Ovary (tissue), 9 donors: ENCODE data around the gene RBM5. TPM values are rescaled to one million over a fixed set of nuclear protein-coding genes. Genes with fewer than 3 reads are reported as not detected.

ENCODE experiments used
- DNase-seq, 5 donors: peaks; one replicate each; pipeline ENCODE4 v3.0.0-alpha.2; 2019 to 2020
- H3K27ac ChIP-seq, 2 donors: fragments of 200-600 bp; one replicate each; pipeline versions ENCODE4 v1.5.1 to v1.8.0; 2019 to 2022
- H3K27me3 ChIP-seq: fragments of 200-600 bp; one replicate; pipeline ENCODE4 v1.8.0; 2022
- H3K36me3 ChIP-seq: fragments of 200-600 bp; sonication (generic); one replicate; pipeline ENCODE4 v1.5.1; 2019
- H3K4me1 ChIP-seq: one replicate; pipeline ENCODE4 v1.8.1; 2013; ENCODE audit warnings: mild to moderate bottlenecking, moderate library complexity; ENCODE audit not compliant: insufficient read depth
- H3K4me3 ChIP-seq: fragments of 200-600 bp; sonication (generic); one replicate; pipeline ENCODE4 v1.5.1; 2017
- H3K9me3 ChIP-seq, 2 donors: fragments of 200-600 bp in 1 of 2; sonication (generic) in 1 of 2; one replicate each; pipeline versions ENCODE4 v1.5.1 to v1.8.1; 2013 to 2019; ENCODE audit warnings: mild to moderate bottlenecking in 1 of 2, moderate library complexity in 1 of 2
- EP300 ChIP-seq: sonication (generic); formaldehyde crosslinking; IDR thresholded peaks from one replicate; pipeline ENCODE4 v1.6.1; 2017; ENCODE audit warnings: antibody characterized with exemption
- POLR2A ChIP-seq: fragments of 450-650 bp; IDR thresholded peaks from one replicate; pipeline ENCODE4 v1.6.1; 2017; ENCODE audit warnings: antibody characterized with exemption, mild to moderate bottlenecking, moderate library complexity
- WGBS, 3 donors: extraction: QIAGEN DNeasy Blood & Tissue Kit in 1 of 3; methylation state at CpG; one replicate each; pipeline versions ENCODE4 v1.1.5 to v1.1.7; 2013 to 2017; 5-methylcytosine and 5-hydroxymethylcytosine counted together
- intact Hi-C, 4 donors: fragments of 100-400 bp; cut with DNase I; formaldehyde crosslinking; loops; one replicate each; pipeline versions ENCODE4 v1.11.0 to v1.15.1; 2022 to 2023
- polyA plus RNA-seq, 2 donors: library from polyadenylated mRNA; stranded (reverse); fragments of 200-250 nt in 1 of 2; fragments of 350-450 nt in 1 of 2; fragmentation: Illumina TruSeq in 1 of 2; extraction: RNeasy Lipid Tissue Mini Kit (QIAGEN cat#74804) in 1 of 2; gene quantifications; one replicate each; pipeline ENCODE4 v1.2.3, GENCODE V29; 2013 to 2014
- total RNA-seq, 7 donors: library from RNA; depleted of rRNA in 2 of 7; stranded (reverse); fragments of >200 nt in 2 of 7; fragmentation: NEBNext Ultra II Directional in 3 of 7; extraction: Animal tissue kit (Norgen Biotek cat#: 25700) in 3 of 7; gene quantifications; one replicate each; pipeline versions ENCODE4 v1.1.0 to v1.2.4, GENCODE V29; 2016 to 2023
- TF ChIP-seq, protein P1 (sequence below), 3 donors: fragments of 450-650 bp in 2 of 3; fragments of 200-600 bp in 1 of 3; IDR thresholded peaks; one replicate each; pipeline versions ENCODE4 v1.5.1 to v1.8.0; 2016 to 2022; ENCODE audit warnings: antibody characterized with exemption in 3 of 3, mild to moderate bottlenecking in 1 of 3
- donor health status: DM: no; HTN: no; CAD: no; lungs with moderate emphysema.
- donor health status: DM: no; HTN: no; CAD: no.
- donor health status: Bipolar disorder and iron deficiency.
- donor health status: DM: yes; HTN: yes; CAD: no.
- donor health status: DM: no; HTN: no; CAD: no.
- donor health status: DM: yes; HTN: yes; CAD: no.

Gene RBM5
- total and polyA plus RNA-seq, 9 donors = 123 to 207 (median 165) TPM

- WGBS, 3 donors = 88 to 96% (median 92%) methylated on average over 1 of the region's 1 CpG
- Histone ChIP-seq H3K4me1 (peaks cover 4% of the 10 kb centered on the region), H3K27me3 (no peaks in the 10 kb centered on the region), H3K4me3 (no peak overlapping the region), H3K9me3 (no peaks in the 10 kb centered on the region), H3K27ac (no peak overlapping the region), H3K36me3 (no peaks in the 10 kb centered on the region)
- intact Hi-C loops = no loop called here
- TF ChIP-seq, protein P1, sequence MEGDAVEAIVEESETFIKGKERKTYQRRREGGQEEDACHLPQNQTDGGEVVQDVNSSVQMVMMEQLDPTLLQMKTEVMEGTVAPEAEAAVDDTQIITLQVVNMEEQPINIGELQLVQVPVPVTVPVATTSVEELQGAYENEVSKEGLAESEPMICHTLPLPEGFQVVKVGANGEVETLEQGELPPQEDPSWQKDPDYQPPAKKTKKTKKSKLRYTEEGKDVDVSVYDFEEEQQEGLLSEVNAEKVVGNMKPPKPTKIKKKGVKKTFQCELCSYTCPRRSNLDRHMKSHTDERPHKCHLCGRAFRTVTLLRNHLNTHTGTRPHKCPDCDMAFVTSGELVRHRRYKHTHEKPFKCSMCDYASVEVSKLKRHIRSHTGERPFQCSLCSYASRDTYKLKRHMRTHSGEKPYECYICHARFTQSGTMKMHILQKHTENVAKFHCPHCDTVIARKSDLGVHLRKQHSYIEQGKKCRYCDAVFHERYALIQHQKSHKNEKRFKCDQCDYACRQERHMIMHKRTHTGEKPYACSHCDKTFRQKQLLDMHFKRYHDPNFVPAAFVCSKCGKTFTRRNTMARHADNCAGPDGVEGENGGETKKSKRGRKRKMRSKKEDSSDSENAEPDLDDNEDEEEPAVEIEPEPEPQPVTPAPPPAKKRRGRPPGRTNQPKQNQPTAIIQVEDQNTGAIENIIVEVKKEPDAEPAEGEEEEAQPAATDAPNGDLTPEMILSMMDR (IDR thresholded peaks at IDR 0.05) = no peak
- TF ChIP-seq POLR2A = no peak
- no peak for TF ChIP-seq EP300
- DNase-seq = no peak
These were observed 61.7 kb downstream of the RBM5 start for GRCh38 chr3:50150404-50150750.

DNA sequence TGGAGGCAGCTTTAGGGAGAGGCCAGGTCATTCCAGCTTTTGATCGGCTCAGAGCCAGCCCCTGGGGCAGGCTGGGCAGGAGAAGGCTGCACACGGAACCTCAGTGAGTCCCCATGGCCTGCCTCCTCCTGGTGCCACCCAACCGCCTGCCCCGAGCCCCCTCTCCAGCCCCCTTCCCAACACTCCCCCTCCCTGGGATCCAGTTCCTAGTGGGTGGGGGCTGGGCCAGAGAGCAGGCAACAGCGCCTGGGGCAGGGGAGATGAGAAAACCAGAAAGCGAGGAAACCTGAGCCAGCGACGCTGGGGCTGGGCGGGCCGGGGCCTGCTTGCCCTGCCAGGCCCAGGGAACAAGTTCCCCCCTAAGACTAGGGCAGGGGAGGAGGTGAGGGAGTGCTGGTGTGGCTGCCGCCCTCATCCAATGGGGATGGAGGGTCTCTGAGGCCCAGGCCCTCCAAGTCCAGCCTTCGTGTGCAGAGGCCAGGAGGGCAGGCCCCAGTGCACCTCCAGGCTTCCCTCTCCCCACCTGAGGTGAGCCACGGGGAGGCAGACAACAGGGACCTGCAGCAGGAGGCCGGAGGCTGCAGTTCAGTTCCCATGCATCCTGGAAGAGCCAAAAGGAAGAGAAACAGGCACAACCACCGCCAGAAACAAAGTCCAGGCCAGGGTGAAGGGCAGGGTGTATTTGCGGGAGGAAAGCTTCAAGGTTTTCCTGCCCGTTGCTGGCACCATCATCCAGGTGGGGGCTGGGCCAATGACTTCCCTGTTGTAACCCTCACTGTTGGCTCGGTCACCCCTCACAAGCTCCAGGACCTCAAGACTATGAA lies 62.4 kb downstream of the RBM5 start:
- Histone ChIP-seq H3K27me3 (no peaks in the 10 kb centered on the region), H3K9me3 (no peaks in the 10 kb centered on the region), H3K36me3 (no peaks in the 10 kb centered on the region), H3K4me1 (peaks cover 5% of the 10 kb centered on the region), H3K4me3 (no peak overlapping the region), H3K27ac (no peak overlapping the region)
- WGBS, 3 donors = 82% methylated on average over 18 of the region's 18 CpGs
- no peak for DNase-seq
- TF ChIP-seq EP300 (no peak), POLR2A (no peak)
- TF ChIP-seq, protein P1 (IDR thresholded peaks at IDR 0.05) = no peak
- intact Hi-C loops = no loop called here

- 71 to 98% (median 94%) methylated on average over 4 to 5 of the region's 5 CpGs for WGBS, 3 donors
- no peaks in the 10 kb centered on the region for H3K27me3 ChIP-seq
- TF ChIP-seq POLR2A (no peak), EP300 (no peak)
- TF ChIP-seq, protein P1 (IDR thresholded peaks at IDR 0.05) = no peak
- DNase-seq = no peak
- no peak overlapping the region for H3K4me3 ChIP-seq
- H3K36me3 ChIP-seq = no peaks in the 10 kb centered on the region
- no peaks in the 10 kb centered on the region for H3K9me3 ChIP-seq
- H3K27ac ChIP-seq = no peak overlapping the region
- peaks cover 5% of the 10 kb centered on the region for H3K4me1 ChIP-seq
- intact Hi-C loops = no loop called here
These were observed 63.0 kb downstream of the RBM5 start for GRCh38 chr3:50151728-50152127.

GRCh38 chr3:50153782-50154475 lies 65.2 kb downstream of the RBM5 start:
- no peak for DNase-seq
- TF ChIP-seq POLR2A (no peak), EP300 (no peak)
- TF ChIP-seq, protein P1 (IDR thresholded peaks at IDR 0.05) = no peak
- Histone ChIP-seq H3K27me3 (no peaks in the 10 kb centered on the region), H3K36me3 (no peaks in the 10 kb centered on the region), H3K27ac (no peak overlapping the region), H3K9me3 (no peaks in the 10 kb centered on the region), H3K4me3 (no peak overlapping the region), H3K4me1 (peaks cover 7% of the 10 kb centered on the region)
- intact Hi-C loops = no loop called here
- 56 to 73% (median 62%) methylated on average over 9 of the region's 9 CpGs for WGBS, 3 donors
